ENCODE measurements around the gene MELK. TPM values are rescaled to one million over a fixed set of nuclear protein-coding genes. Genes with fewer than 3 reads are reported as not detected.
"Not testable (repeated sequence)": the region's sequence is repeated elsewhere in the genome, so short reads cannot be mapped to it uniquely, and the experiment has no call there.

Gene MELK
- total and polyA plus RNA-seq, 8 donors = 4.9 to 32.1 (median 16.2) TPM

DNA sequence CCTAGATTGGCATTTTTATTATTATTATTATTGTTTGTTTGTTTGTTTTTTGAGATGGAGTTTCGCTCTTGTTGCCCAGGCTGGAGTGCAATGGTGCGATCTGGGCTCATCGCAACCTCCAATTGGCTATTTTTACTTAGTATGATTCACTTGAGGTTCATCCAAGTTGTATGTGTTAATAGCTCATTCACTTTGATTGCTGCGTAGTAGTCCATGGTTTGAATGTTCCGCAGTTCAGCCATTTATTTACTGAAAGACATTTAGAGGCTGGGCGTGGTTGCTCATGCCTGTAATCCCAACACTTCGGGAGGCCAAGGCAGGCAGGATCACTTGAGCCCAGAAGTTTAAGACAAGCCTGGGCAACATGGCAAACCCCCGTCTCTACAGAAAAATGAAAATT is 22.6 kb upstream of the MELK start:
- intact Hi-C loops (cut with DNase I) = no loop called here

GRCh38 chr9:36550631-36551098 is 22.0 kb upstream of the MELK start:
- DNase-seq; H3K27me3 ChIP-seq; H3K9me3 ChIP-seq; H3K4me3 ChIP-seq; ATAC-seq; H3K36me3 ChIP-seq; H3K4me1 ChIP-seq; intact Hi-C loops (cut with DNase I); H3K27ac ChIP-seq: not testable (repeated sequence)

More for the DNA sequence above, 22.6 kb upstream of the MELK start:
- TF ChIP-seq, protein P1, sequence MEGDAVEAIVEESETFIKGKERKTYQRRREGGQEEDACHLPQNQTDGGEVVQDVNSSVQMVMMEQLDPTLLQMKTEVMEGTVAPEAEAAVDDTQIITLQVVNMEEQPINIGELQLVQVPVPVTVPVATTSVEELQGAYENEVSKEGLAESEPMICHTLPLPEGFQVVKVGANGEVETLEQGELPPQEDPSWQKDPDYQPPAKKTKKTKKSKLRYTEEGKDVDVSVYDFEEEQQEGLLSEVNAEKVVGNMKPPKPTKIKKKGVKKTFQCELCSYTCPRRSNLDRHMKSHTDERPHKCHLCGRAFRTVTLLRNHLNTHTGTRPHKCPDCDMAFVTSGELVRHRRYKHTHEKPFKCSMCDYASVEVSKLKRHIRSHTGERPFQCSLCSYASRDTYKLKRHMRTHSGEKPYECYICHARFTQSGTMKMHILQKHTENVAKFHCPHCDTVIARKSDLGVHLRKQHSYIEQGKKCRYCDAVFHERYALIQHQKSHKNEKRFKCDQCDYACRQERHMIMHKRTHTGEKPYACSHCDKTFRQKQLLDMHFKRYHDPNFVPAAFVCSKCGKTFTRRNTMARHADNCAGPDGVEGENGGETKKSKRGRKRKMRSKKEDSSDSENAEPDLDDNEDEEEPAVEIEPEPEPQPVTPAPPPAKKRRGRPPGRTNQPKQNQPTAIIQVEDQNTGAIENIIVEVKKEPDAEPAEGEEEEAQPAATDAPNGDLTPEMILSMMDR (IDR thresholded peaks at IDR 0.05) = no peak
- no peak for ATAC-seq
- DNase-seq = no peak
- H3K27me3 ChIP-seq = no peaks in the 10 kb centered on the region
- no peaks in the 10 kb centered on the region for H3K36me3 ChIP-seq
- no peak overlapping the region for H3K27ac ChIP-seq
- no peaks in the 10 kb centered on the region for H3K4me1 ChIP-seq
- H3K9me3 ChIP-seq = no peaks in the 10 kb centered on the region
- no peak overlapping the region for H3K4me3 ChIP-seq

- no peak overlapping the region for H3K27ac ChIP-seq
- no peaks in the 10 kb centered on the region for H3K36me3 ChIP-seq
- DNase-seq (no peak), ATAC-seq (no peak)
- H3K4me3 ChIP-seq = no peak overlapping the region
- H3K4me1 ChIP-seq = peaks cover 0 to 2% of the 10 kb centered on the region in 2 donors
- intact Hi-C loops (cut with DNase I) = no loop called here
- H3K9me3 ChIP-seq = no peaks in the 10 kb centered on the region
- no peaks in the 10 kb centered on the region for H3K27me3 ChIP-seq
- TF ChIP-seq, protein P1 (IDR thresholded peaks at IDR 0.05) = no peak
Observed at GRCh38 chr9:36551129-36551528, 21.6 kb upstream of the MELK start.

GRCh38 chr9:36551910-36552309 is 20.8 kb upstream of the MELK start:
- TF ChIP-seq, protein P1 (IDR thresholded peaks at IDR 0.05) = no peak
- no peaks in the 10 kb centered on the region for H3K36me3 ChIP-seq
- ATAC-seq = no peak

GRCh38 chr9:36559036-36559695 is 13.5 kb upstream of the MELK start:
- H3K4me3 ChIP-seq = no peak overlapping the region
- H3K36me3 ChIP-seq = no peaks in the 10 kb centered on the region
- peaks cover 0 to 8% of the 10 kb centered on the region in 2 donors for H3K4me1 ChIP-seq
- intact Hi-C loops (cut with DNase I) = loop anchor here in 1 of 2 donors (5.0 kb wide), 1 partner anchor 152 kb away; no protein-coding TSS in a partner anchor
- TF ChIP-seq, protein P1 (IDR thresholded peaks at IDR 0.05) = no peak
- no peaks in the 10 kb centered on the region for H3K9me3 ChIP-seq
- no peak overlapping the region for H3K27ac ChIP-seq
- DNase-seq (no peak), ATAC-seq (no peak)
- no peaks in the 10 kb centered on the region for H3K27me3 ChIP-seq

More at GRCh38 chr9:36551910-36552309, 20.8 kb upstream of the MELK start:
- no peaks in the 10 kb centered on the region for H3K27me3 ChIP-seq
- intact Hi-C loops (cut with DNase I) = no loop called here
- no peak for DNase-seq
- no peak overlapping the region for H3K27ac ChIP-seq
- H3K4me3 ChIP-seq = no peak overlapping the region
- peaks cover 0 to 2% of the 10 kb centered on the region in 2 donors for H3K4me1 ChIP-seq
- no peaks in the 10 kb centered on the region for H3K9me3 ChIP-seq

Data from left lung (tissue), 10 donors.